Measurements from ENCODE around the gene TSPAN13. TPM values are rescaled to one million over a fixed set of nuclear protein-coding genes. Genes with fewer than 3 reads are reported as not detected.
"Not testable (repeated sequence)": the region's sequence is repeated elsewhere in the genome, so short reads cannot be mapped to it uniquely, and the experiment has no call there.

The TSPAN13 gene
- total RNA-seq, 2 experiments from 2014 or later: 0.47 to 1.0 TPM

DNA sequence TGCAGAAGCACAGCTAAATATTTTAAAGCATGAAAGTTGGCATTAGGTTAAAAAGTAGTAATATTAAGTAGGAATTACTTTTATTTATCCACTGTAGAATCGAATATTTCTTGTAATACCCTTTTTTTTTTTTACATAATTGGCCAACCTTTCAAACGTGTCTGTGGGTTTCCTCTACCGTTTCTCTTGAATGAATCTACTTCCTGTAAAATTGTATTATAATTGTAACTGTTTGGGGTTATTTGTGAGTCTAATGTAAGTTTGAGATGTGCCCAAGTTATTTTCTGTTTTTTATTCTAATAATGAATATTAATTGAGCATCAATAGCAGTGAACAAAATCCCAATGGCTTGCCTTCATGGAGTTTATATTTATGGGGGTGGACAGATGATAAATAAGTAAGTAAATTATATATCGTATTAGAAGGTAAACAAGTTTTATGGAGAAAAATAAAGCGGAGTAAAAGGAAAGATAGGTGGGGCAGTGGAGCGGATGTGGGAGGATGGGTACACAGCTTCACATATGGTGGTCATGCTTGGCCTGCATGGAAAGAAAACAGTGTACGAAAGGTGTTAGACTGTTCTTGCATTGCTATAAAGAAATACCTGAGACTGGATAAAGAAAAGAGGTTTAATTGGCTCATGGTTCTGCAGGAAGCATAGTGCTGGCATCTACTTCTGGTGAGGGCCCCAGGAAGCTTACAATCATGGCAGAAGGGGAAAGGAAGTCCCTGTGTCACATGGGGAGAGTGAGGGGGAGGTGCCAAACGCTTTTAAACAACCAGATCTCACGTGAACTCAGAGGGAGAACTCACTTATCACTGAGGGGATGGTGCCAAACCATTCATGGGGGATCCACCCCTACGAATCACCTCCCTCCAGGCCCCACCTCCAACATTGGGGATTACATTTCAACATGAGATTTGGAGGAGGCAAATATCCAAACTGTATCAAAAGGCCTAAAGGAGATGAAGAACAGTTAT lies 5.4 kb downstream of the TSPAN13 start:
- DNase-seq: peak; percentile 12
- ChIA-PET CTCF (interaction anchor here (0.8 kb wide), 1 partner anchor 16 kb away, joined by 3 read pairs; no protein-coding TSS in a partner anchor), POLR2A (no interaction called here)
- Mint-ChIP-seq H3K4me1 (ENCODE audit: low read depth) (peaks cover 8% of the 10 kb centered on the region), H3K36me3 (ENCODE audit: low read depth) (no peaks in the 10 kb centered on the region), H3K27ac (no peak overlapping the region), H3K4me3 (no peak overlapping the region), H3K9me3 (no peaks in the 10 kb centered on the region), H3K27me3 (peaks cover 26% of the 10 kb centered on the region)
- intact Hi-C loops (cut with micrococcal nuclease): no loop called here
- TF ChIP-seq, protein P1, sequence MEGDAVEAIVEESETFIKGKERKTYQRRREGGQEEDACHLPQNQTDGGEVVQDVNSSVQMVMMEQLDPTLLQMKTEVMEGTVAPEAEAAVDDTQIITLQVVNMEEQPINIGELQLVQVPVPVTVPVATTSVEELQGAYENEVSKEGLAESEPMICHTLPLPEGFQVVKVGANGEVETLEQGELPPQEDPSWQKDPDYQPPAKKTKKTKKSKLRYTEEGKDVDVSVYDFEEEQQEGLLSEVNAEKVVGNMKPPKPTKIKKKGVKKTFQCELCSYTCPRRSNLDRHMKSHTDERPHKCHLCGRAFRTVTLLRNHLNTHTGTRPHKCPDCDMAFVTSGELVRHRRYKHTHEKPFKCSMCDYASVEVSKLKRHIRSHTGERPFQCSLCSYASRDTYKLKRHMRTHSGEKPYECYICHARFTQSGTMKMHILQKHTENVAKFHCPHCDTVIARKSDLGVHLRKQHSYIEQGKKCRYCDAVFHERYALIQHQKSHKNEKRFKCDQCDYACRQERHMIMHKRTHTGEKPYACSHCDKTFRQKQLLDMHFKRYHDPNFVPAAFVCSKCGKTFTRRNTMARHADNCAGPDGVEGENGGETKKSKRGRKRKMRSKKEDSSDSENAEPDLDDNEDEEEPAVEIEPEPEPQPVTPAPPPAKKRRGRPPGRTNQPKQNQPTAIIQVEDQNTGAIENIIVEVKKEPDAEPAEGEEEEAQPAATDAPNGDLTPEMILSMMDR (IDR thresholded peaks at IDR 0.05): no peak
- peak; percentile 30 for ATAC-seq

DNA sequence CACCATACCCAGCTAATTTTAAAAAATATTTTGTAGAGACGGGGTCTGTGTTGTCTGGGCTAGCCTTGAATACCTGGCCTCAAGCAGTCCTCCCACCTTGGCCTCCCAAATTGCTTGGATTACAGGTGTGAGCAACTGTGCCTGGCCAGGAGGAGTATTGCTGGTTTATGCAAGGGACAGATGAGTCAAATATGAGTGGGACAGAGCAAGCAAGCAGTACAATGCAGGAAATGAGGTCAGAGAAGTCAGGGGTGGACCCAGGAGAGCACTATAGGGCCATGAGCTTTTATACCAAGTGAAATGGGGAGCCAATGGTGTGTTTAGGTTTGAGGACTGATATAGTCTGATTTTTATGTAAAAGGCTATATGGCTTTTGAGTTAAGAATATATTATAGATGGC lies 6.3 kb downstream of the TSPAN13 start:
- Mint-ChIP-seq H3K4me3 (no peak overlapping the region), H3K9me3 (no peaks in the 10 kb centered on the region), H3K4me1 (ENCODE audit: low read depth) (peaks cover under 1% of the 10 kb centered on the region), H3K27me3 (peaks cover 18% of the 10 kb centered on the region), H3K36me3 (ENCODE audit: low read depth) (no peaks in the 10 kb centered on the region), H3K27ac (no peak overlapping the region)
- DNase-seq (no peak), ATAC-seq (peak; percentile 75)
- intact Hi-C loops (cut with micrococcal nuclease): no loop called here
- ChIA-PET POLR2A (no interaction called here), CTCF (no interaction called here)
- TF ChIP-seq, protein P1 (IDR thresholded peaks at IDR 0.05): no peak

DNA sequence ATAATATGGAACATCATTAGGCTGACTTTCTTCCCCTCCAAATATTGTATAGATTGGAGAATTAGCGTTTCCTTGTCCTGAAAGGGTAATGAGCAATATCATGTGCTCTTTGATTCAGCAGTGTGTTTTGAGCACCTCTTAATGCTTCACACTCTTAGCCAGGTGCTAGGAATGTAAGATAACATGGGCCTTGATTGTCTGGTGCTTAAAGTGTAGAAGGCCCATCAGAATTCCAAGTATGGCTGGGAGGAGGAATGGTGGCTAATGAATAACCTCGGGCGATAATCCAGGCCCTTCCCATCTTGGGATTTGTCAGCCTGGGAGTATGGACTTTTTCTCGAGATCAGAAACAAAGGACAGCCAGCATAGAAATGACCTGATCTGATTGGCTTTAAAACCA lies 8.6 kb downstream of the TSPAN13 start:
- H3K9me3 Mint-ChIP-seq: no peaks in the 10 kb centered on the region
- DNase-seq (no peak), ATAC-seq (no peak)
- no peaks in the 10 kb centered on the region for H3K36me3 Mint-ChIP-seq (ENCODE audit: low read depth)
- H3K27ac Mint-ChIP-seq: no peak overlapping the region
- TF ChIP-seq, protein P1 (IDR thresholded peaks at IDR 0.05): no peak
- intact Hi-C loops (cut with micrococcal nuclease): no loop called here
- H3K27me3 Mint-ChIP-seq: peaks cover 1% of the 10 kb centered on the region
- CTCF ChIA-PET: no interaction called here
- POLR2A ChIA-PET: no interaction called here
- no peak overlapping the region for H3K4me3 Mint-ChIP-seq
- H3K4me1 Mint-ChIP-seq (ENCODE audit: low read depth): no peaks in the 10 kb centered on the region

DNA sequence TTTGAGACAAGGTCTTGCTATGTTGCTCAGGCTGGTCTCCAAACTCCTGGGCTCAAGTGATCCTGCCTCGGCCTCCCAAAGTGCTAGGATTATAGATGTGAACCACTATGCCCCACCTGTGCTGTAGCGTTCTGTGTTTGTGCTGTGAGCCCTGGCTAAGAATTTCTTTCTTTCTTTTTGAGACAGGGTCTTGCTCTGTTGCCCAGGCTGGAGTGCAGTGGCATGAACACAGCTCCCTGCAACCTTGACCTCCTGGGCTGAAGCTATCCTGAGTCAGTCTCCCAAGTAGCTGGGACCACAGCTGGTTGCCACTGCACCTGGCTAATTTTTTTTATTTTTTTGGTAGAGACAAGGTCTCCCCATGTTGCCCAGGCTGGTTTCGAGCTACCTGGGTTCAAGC lies 11.4 kb downstream of the TSPAN13 start:
- no peak for ATAC-seq
- Mint-ChIP-seq H3K4me1 (ENCODE audit: low read depth) (no peaks in the 10 kb centered on the region), H3K27ac (no peak overlapping the region), H3K27me3 (peaks cover 1% of the 10 kb centered on the region), H3K36me3 (ENCODE audit: low read depth) (no peaks in the 10 kb centered on the region), H3K9me3 (no peaks in the 10 kb centered on the region), H3K4me3 (no peak overlapping the region)
- DNase-seq: no peak
- TF ChIP-seq, protein P1 (IDR thresholded peaks at IDR 0.05): no peak
- ChIA-PET POLR2A (no interaction called here), CTCF (no interaction called here)
- intact Hi-C loops (cut with micrococcal nuclease): no loop called here

DNA sequence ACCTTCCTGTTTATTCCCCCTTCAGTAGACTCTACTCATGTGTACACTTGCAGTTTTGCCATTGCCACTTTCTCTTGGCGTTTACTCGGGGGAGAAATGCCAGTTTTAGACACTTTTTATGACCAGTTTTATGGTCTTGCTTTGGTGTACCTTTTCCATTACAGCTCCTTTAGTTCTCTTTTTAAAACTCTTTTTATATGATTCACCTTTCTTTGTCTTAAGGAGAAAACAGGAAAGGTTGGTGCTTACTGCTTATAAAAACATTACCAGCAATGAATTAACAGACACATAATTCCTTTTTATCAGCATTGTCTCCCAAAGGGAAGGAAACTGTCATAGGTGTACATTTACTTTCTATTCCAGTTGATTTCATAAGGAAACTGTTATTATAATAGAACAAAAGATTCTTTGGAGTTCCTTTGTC lies 11.9 kb downstream of the TSPAN13 start:
- no peak for DNase-seq
- POLR2A ChIA-PET: no interaction called here
- Mint-ChIP-seq H3K27ac (no peak overlapping the region), H3K36me3 (ENCODE audit: low read depth) (no peaks in the 10 kb centered on the region), H3K4me1 (ENCODE audit: low read depth) (no peaks in the 10 kb centered on the region), H3K4me3 (no peak overlapping the region), H3K9me3 (no peaks in the 10 kb centered on the region), H3K27me3 (peaks cover 1% of the 10 kb centered on the region)
- intact Hi-C loops (cut with micrococcal nuclease): no loop called here
- ATAC-seq: no peak
- TF ChIP-seq, protein P1 (IDR thresholded peaks at IDR 0.05): no peak
- CTCF ChIA-PET: no interaction called here

DNA sequence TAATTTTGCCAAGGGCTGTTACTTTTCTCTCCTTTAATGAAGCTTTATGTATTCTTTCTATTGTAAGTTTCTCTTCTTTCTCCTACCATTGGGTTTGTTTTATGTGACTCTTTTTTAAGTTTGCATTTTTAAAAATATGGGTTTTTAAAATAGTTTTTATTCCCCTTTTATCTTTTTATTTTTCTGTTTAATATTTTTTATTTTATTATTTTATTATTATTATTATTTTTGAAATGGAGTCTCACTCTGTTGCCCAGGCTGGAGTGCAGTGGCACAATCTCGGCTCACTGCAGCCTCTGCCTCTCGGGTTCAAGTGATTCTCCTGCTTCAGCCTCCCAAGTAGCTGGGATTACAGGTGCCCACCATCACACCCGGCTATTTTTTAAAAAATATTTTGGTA lies 16.4 kb downstream of the TSPAN13 start:
- H3K4me3 Mint-ChIP-seq; H3K9me3 Mint-ChIP-seq; POLR2A ChIA-PET; intact Hi-C loops (cut with micrococcal nuclease); H3K4me1 Mint-ChIP-seq (ENCODE audit: low read depth); H3K36me3 Mint-ChIP-seq (ENCODE audit: low read depth); H3K27me3 Mint-ChIP-seq; H3K27ac Mint-ChIP-seq; ATAC-seq; DNase-seq: not testable (repeated sequence)
- CTCF ChIA-PET: interaction anchor here (1.3 kb wide), 1 partner anchor 11 kb away, joined by 4 read pairs; no protein-coding TSS in a partner anchor

Data from activated CD8-positive, alpha-beta T cell treated with anti-CD3 and anti-CD28 coated beads for 36 hours (primary cell).